Stomach (tissue), 9 donors: ENCODE results near the gene SORL1. TPM values are rescaled to one million over a fixed set of nuclear protein-coding genes. Genes with fewer than 3 reads are reported as not detected.

ENCODE experiments used
- DNase-seq, 2 donors: peaks; one replicate each; pipeline versions ENCODE4 v3.0.0 to v3.0.0-alpha.2; 2013 to 2019
- H3K27ac ChIP-seq, 5 donors: fragments of 200-600 bp in 4 of 5; sonication (generic) in 4 of 5; one replicate each; pipeline ENCODE4 v1.5.1; 2013 to 2019; ENCODE audit warnings: mild to moderate bottlenecking in 1 of 5, moderate library complexity in 1 of 5
- H3K27me3 ChIP-seq, 3 donors: fragments of 200-600 bp; sonication (generic); one replicate each; pipeline ENCODE4 v1.5.1; 2017 to 2019; ENCODE audit warnings: mixed run types in 1 of 3
- H3K36me3 ChIP-seq, 4 donors: fragments of 200-600 bp; sonication (generic); 1 replicate in 3 of 4; 2 replicates in 1 of 4; pipeline ENCODE4 v1.5.1; 2016 to 2019
- H3K4me1 ChIP-seq, 4 donors: fragments of 200-600 bp; sonication (generic); one replicate each; pipeline ENCODE4 v1.5.1; 2016 to 2019
- H3K4me3 ChIP-seq, 4 donors: fragments of 200-600 bp; sonication (generic) in 3 of 4; one replicate each; pipeline ENCODE4 v1.5.1; 2016 to 2019; ENCODE audit warnings: mild to moderate bottlenecking in 1 of 4
- H3K9me3 ChIP-seq, 4 donors: fragments of 200-600 bp; sonication (generic); one replicate each; pipeline ENCODE4 v1.5.1; 2016 to 2019
- CTCF ChIP-seq, 7 experiments: fragments of 450-650 bp in 4 of 7; fragments of 200-600 bp in 3 of 7; sonication (generic) in 3 of 7; IDR thresholded peaks; one replicate each; pipeline ENCODE4 v1.5.1; 2016 to 2019; ENCODE audit warnings: antibody characterized with exemption in 7 of 7, control low read depth in 2 of 7, mild to moderate bottlenecking in 1 of 7
- EP300 ChIP-seq: sonication (generic); formaldehyde crosslinking; IDR thresholded peaks from one replicate; pipeline ENCODE4 v1.6.1; 2017; ENCODE audit warnings: antibody characterized with exemption
- POLR2A ChIP-seq, 4 donors: fragments of 450-650 bp; IDR thresholded peaks; one replicate each; pipeline ENCODE4 v1.6.1; 2016; ENCODE audit warnings: antibody characterized with exemption in 4 of 4, control low read depth in 2 of 4, mild to moderate bottlenecking in 1 of 4, moderate library complexity in 1 of 4
- POLR2AphosphoS5 ChIP-seq, 3 donors: sonication (generic); formaldehyde crosslinking; IDR thresholded peaks; one replicate each; pipeline ENCODE4 v1.6.1; 2016; ENCODE audit warnings: antibody characterized with exemption in 3 of 3
- WGBS, 5 donors: extraction: QIAGEN DNeasy Blood & Tissue Kit in 3 of 5; methylation state at CpG; one replicate each; pipeline versions ENCODE4 v1.1.5 to v1.1.7; 2013 to 2018; 5-methylcytosine and 5-hydroxymethylcytosine counted together
- intact Hi-C: fragments of 100-400 bp; cut with DNase I; formaldehyde crosslinking; loops from one replicate; pipeline ENCODE4 v1.15.1; 2023; ENCODE audit warnings: low total_unique reads
- polyA plus RNA-seq, 3 donors: library from polyadenylated mRNA; stranded (reverse); fragments of 200-250 nt; gene quantifications; one replicate each; pipeline ENCODE4 v1.2.3, GENCODE V29; 2013
- total RNA-seq, 5 donors: library from RNA; depleted of rRNA; stranded (reverse); fragments of >200 nt; gene quantifications; one replicate each; pipeline versions ENCODE4 v1.1.0 to v1.2.3, GENCODE V29; 2014 to 2016
- donor health status: healthy with polysubstance abuse.
- donor health status: Bipolar disorder and iron deficiency.
- donor health status: healthy.

The SORL1 gene
- total and polyA plus RNA-seq, 8 donors: 0.76 to 161 (median 18.2) TPM

GRCh38 chr11:121459413-121460017, 7.4 kb downstream of the SORL1 start:
- no peak for TF ChIP-seq POLR2A (IDR thresholded peaks at IDR 0.05)
- no peak for TF ChIP-seq CTCF (IDR thresholded peaks at IDR 0.05)
- TF ChIP-seq EP300: no peak
- TF ChIP-seq POLR2AphosphoS5 (IDR thresholded peaks at IDR 0.05): no peak
- H3K27me3 ChIP-seq: no peaks in the 10 kb centered on the region
- H3K4me3 ChIP-seq: no peak overlapping the region
- peak overlapping the region in 1 of 5 donors; percentile 2 for H3K27ac ChIP-seq
- DNase-seq: peak in 1 of 2 donors; percentile 65
- no peaks in the 10 kb centered on the region for H3K36me3 ChIP-seq
- no peaks in the 10 kb centered on the region for H3K9me3 ChIP-seq
- H3K4me1 ChIP-seq: peaks cover 6 to 36% (median 17%) of the 10 kb centered on the region in 4 donors
- intact Hi-C loops: no loop called here
- WGBS, 5 donors: 39 to 65% (median 44%) methylated on average over 5 to 7 of the region's 7 CpGs

- Histone ChIP-seq H3K36me3 (no peaks in the 10 kb centered on the region), H3K9me3 (no peaks in the 10 kb centered on the region), H3K27ac (peak overlapping the region in 2 of 5 donors; percentile 8 to 59), H3K4me1 (peaks cover 10 to 49% (median 30%) of the 10 kb centered on the region in 4 donors), H3K27me3 (no peaks in the 10 kb centered on the region), H3K4me3 (no peak overlapping the region)
- peak in 1 of 2 donors; percentile 46 for DNase-seq
- 63 to 84% (median 73%) methylated on average over 4 of the region's 4 CpGs for WGBS, 5 donors
- TF ChIP-seq POLR2A (IDR thresholded peaks at IDR 0.05): no peak
- intact Hi-C loops: no loop called here
These were observed 8.9 kb downstream of the SORL1 start for GRCh38 chr11:121460941-121461514.

GRCh38 chr11:121461843-121462242, 9.7 kb downstream of the SORL1 start:
- no peaks in the 10 kb centered on the region for H3K27me3 ChIP-seq
- H3K4me3 ChIP-seq: no peak overlapping the region
- intact Hi-C loops: no loop called here
- DNase-seq: no peak
- WGBS, 5 donors: 87 to 93% (median 91%) methylated on average over 7 of the region's 7 CpGs
- no peaks in the 10 kb centered on the region for H3K36me3 ChIP-seq
- TF ChIP-seq CTCF (IDR thresholded peaks at IDR 0.05): no peak
- no peak for TF ChIP-seq EP300
- TF ChIP-seq POLR2AphosphoS5 (IDR thresholded peaks at IDR 0.05): no peak
- no peak for TF ChIP-seq POLR2A (IDR thresholded peaks at IDR 0.05)
- H3K9me3 ChIP-seq: no peaks in the 10 kb centered on the region
- H3K27ac ChIP-seq: no peak overlapping the region
- H3K4me1 ChIP-seq: peaks cover 18 to 57% (median 38%) of the 10 kb centered on the region in 4 donors

- TF ChIP-seq CTCF (IDR thresholded peaks at IDR 0.05) (no peak), EP300 (no peak), POLR2AphosphoS5 (IDR thresholded peaks at IDR 0.05) (no peak), POLR2A (IDR thresholded peaks at IDR 0.05) (no peak)
- Histone ChIP-seq H3K27me3 (no peaks in the 10 kb centered on the region), H3K36me3 (no peaks in the 10 kb centered on the region), H3K9me3 (no peaks in the 10 kb centered on the region), H3K27ac (peak overlapping the region in 3 of 5 donors; percentile 22 to 68 (median 63)), H3K4me3 (no peak overlapping the region), H3K4me1 (peaks cover 25 to 75% (median 50%) of the 10 kb centered on the region in 4 donors)
- DNase-seq: no peak
- 80 to 89% (median 82%) methylated on average over 6 of the region's 6 CpGs for WGBS, 5 donors
- intact Hi-C loops: no loop called here
These were observed 11.7 kb downstream of the SORL1 start for GRCh38 chr11:121463689-121464335.
